HepG2 (cell line): ENCODE data around the gene TFG. TPM values are rescaled to one million over a fixed set of nuclear protein-coding genes. Genes with fewer than 3 reads are reported as not detected.

Experiments used
- ATAC-seq: fragments of 200-7000 bp; cut with Tn5 transposase; 3 replicates; pipeline ENCODE4 v1.9.1; 2020; ENCODE audit warnings: mild to moderate bottlenecking, moderate library complexity
- BruUV-seq: library from RNA; stranded (reverse); fragments of 400-500 nt; replicated peaks from 2 replicates; lab custom pipeline; 2021; lab: Mats Ljungman, UMichigan
- CTCF ChIA-PET: fragments of 300-600 bp; formaldehyde crosslinking; extraction: SDS; loops from one replicate; lab custom pipeline; 2021; ENCODE audit warnings: low total read pairs, inconsistent platforms, low intra/inter-chr PET ratio; lab: Yijun Ruan, JAX
- POLR2A ChIA-PET: fragments of 350-600 bp; sonication (Branson Sonifier 250); formaldehyde crosslinking; loops from one replicate; lab custom pipeline; 2020; ENCODE audit warnings: antibody characterized with exemption, inconsistent platforms; lab: Yijun Ruan, JAX
- DNase-seq: peaks from one replicate; pipeline ENCODE4 v3.0.0-alpha.2; 2015; ENCODE audit warnings: low spot score
- FAIRE-seq: peaks from 3 replicates; lab custom pipeline; 2011; peaks lifted over from hg19 to GRCh38; lab: Jason Lieb, UNC
- H2AFZ ChIP-seq: one replicate; pipeline ENCODE4 v1.6.1; 2011; ENCODE audit warnings: low read length, inconsistent platforms
- H3K27ac ChIP-seq: fragments of 300-600 bp; 3 replicates; pipeline ENCODE4 v1.8.0; 2011; ENCODE audit warnings: mixed run types, mild to moderate bottlenecking, mixed read lengths, low read length, inconsistent platforms; ENCODE audit not compliant: insufficient read depth; ENCODE audit errors: extremely low read length
- H3K27me3 ChIP-seq, 2 experiments: fragments of 200-600 bp in 1 of 2; 2 replicates in 1 of 2; 3 replicates in 1 of 2; pipeline versions ENCODE4 v1.6.0 to v1.8.0; 2011; ENCODE audit warnings: low read length in 2 of 2, mild to moderate bottlenecking in 2 of 2, moderate library complexity in 2 of 2, inconsistent platforms in 1 of 2; ENCODE audit not compliant: insufficient read depth in 2 of 2, control insufficient read depth in 1 of 2
- H3K36me3 ChIP-seq, 2 experiments: fragments of 200-600 bp in 1 of 2; replicated peaks in 1 of 2; 2 replicates in 1 of 2; 3 replicates in 1 of 2; pipeline versions ENCODE4 v1.5.1 to v1.8.0; 2011; ENCODE audit warnings: low read length in 2 of 2, inconsistent platforms in 1 of 2; ENCODE audit not compliant: insufficient read depth in 2 of 2, control insufficient read depth in 1 of 2
- H3K4me1 ChIP-seq: 2 replicates; pipeline ENCODE4 v1.5.1; 2012; ENCODE audit warnings: low read length, inconsistent platforms; ENCODE audit not compliant: insufficient read depth
- H3K4me2 ChIP-seq: 2 replicates; pipeline ENCODE4 v1.6.0; 2011; ENCODE audit warnings: low read depth, low read length, inconsistent platforms
- H3K4me3 ChIP-seq, 3 experiments: fragments of 200-600 bp in 1 of 3; sonication (generic), shearing (Covaris generic) in 1 of 3; replicated peaks in 1 of 3; 2 replicates each; pipeline ENCODE4 v1.5.1; 2011 to 2016; ENCODE audit warnings: low read length in 3 of 3, inconsistent platforms in 2 of 3, low read depth in 2 of 3, mild to moderate bottlenecking in 2 of 3, control low read depth in 1 of 3, mixed read lengths in 1 of 3; ENCODE audit not compliant: insufficient read depth in 1 of 3
- H3K79me2 ChIP-seq: one replicate; pipeline ENCODE4 v1.6.1; 2011; ENCODE audit warnings: low read length, inconsistent platforms; ENCODE audit not compliant: insufficient read depth
- H3K9ac ChIP-seq: 2 replicates; pipeline ENCODE4 v1.6.0; 2011; ENCODE audit warnings: mild to moderate bottlenecking, low read depth, low read length, inconsistent platforms; ENCODE audit not compliant: insufficient read depth
- H3K9me3 ChIP-seq: 2 replicates; pipeline ENCODE4 v1.5.1; 2012; ENCODE audit warnings: mild to moderate bottlenecking, low read length
- H4K20me1 ChIP-seq: 2 replicates; pipeline ENCODE4 v1.6.0; 2011; ENCODE audit warnings: inconsistent platforms, mild to moderate bottlenecking, low read length, moderate library complexity; ENCODE audit not compliant: insufficient read depth
- GPBP1L1 ChIP-seq: sonication (generic); formaldehyde crosslinking; IDR thresholded peaks from 2 replicates; pipeline ENCODE4 v1.5.0; 2020; ENCODE audit warnings: mild to moderate bottlenecking, missing genetic modification reagents
- HIC2 ChIP-seq: sonication (generic); formaldehyde crosslinking; IDR thresholded peaks from 2 replicates; pipeline ENCODE4 v1.9.0; 2022; ENCODE audit warnings: low read depth, missing genetic modification reagents
- HNF4G ChIP-seq, 2 experiments: sonication (generic) in 1 of 2; formaldehyde crosslinking in 1 of 2; IDR thresholded peaks; 2 replicates each; pipeline versions ENCODE4 v1.4.0 to v1.6.1; 2011 to 2020; ENCODE audit warnings: borderline replicate concordance in 2 of 2, low read depth in 2 of 2, mild to moderate bottlenecking in 2 of 2, low read length in 1 of 2, missing genetic modification reagents in 1 of 2, moderate library complexity in 1 of 2
- ISL2 ChIP-seq: sonication (generic); formaldehyde crosslinking; IDR thresholded peaks from 2 replicates; pipeline ENCODE4 v1.5.0; 2020; ENCODE audit warnings: missing genetic modification reagents
- MED1 ChIP-seq: sonication (generic); formaldehyde crosslinking; IDR thresholded peaks from 2 replicates; pipeline ENCODE4 v1.4.0; 2020; ENCODE audit warnings: missing genetic modification reagents
- MEF2D ChIP-seq: sonication (generic); formaldehyde crosslinking; IDR thresholded peaks from 2 replicates; pipeline ENCODE4 v1.5.1; 2020; ENCODE audit warnings: mild to moderate bottlenecking, missing genetic modification reagents
- MNT ChIP-seq: fragments of 450-650 bp; IDR thresholded peaks from 2 replicates; pipeline ENCODE4 v1.6.1; 2016
- PAF1 ChIP-seq: IDR thresholded peaks from 2 replicates; pipeline ENCODE4 v1.6.1; 2016; ENCODE audit warnings: missing genetic modification reagents, missing compliant biosample characterization
- REL ChIP-seq: sonication (generic); formaldehyde crosslinking; conservative IDR thresholded peaks from 2 replicates; pipeline ENCODE4 v1.8.0; 2022; ENCODE audit warnings: mild to moderate bottlenecking, missing genetic modification reagents, moderate library complexity
- SKI ChIP-seq: fragments of 450-650 bp; IDR thresholded peaks from one replicate; pipeline ENCODE4 v1.6.1; 2018; ENCODE audit warnings: mild to moderate bottlenecking; ENCODE audit not compliant: partially characterized antibody
- SRSF9 ChIP-seq: fragments of 200-400 bp; formaldehyde crosslinking; IDR thresholded peaks from 2 replicates; pipeline ENCODE4 v1.6.1; 2018; ENCODE audit warnings: borderline replicate concordance, mild to moderate bottlenecking, low read depth, low read length; ENCODE audit not compliant: insufficient read depth, poor library complexity, severe bottlenecking
- TEAD2 ChIP-seq: sonication (generic); formaldehyde crosslinking; IDR thresholded peaks from 2 replicates; pipeline ENCODE4 v1.9.0; 2021; ENCODE audit warnings: missing genetic modification reagents
- U2AF2 ChIP-seq: fragments of 200-400 bp; formaldehyde crosslinking; IDR thresholded peaks from 2 replicates; pipeline ENCODE4 v1.6.1; 2017; ENCODE audit warnings: low read depth, mild to moderate bottlenecking, low read length
- ZBTB2 ChIP-seq: sonication (generic); formaldehyde crosslinking; IDR thresholded peaks from 2 replicates; pipeline ENCODE4 v1.8.0; 2022; ENCODE audit warnings: low read depth, missing genetic modification reagents
- ZNF264 ChIP-seq: sonication (generic); formaldehyde crosslinking; IDR thresholded peaks from 2 replicates; pipeline ENCODE4 v1.4.0; 2020; ENCODE audit warnings: missing genetic modification reagents
- ZNF350 ChIP-seq: sonication (generic); formaldehyde crosslinking; IDR thresholded peaks from 2 replicates; pipeline ENCODE4 v1.4.0; 2020; ENCODE audit warnings: mild to moderate bottlenecking, low read depth, missing genetic modification reagents, borderline replicate concordance
- ZNF543 ChIP-seq: sonication (generic); formaldehyde crosslinking; IDR thresholded peaks from 2 replicates; pipeline ENCODE4 v1.4.0; 2020; ENCODE audit warnings: mild to moderate bottlenecking, missing genetic modification reagents
- ZNF761 ChIP-seq: sonication (generic); formaldehyde crosslinking; conservative IDR thresholded peaks from 2 replicates; pipeline ENCODE4 v1.4.0; 2020; ENCODE audit warnings: mild to moderate bottlenecking, missing genetic modification reagents
- WGBS: methylation state at CpG from one replicate; pipeline ENCODE4 v1.1.6; 2017; ENCODE audit warnings: low lambda C conversion rate; 5-methylcytosine and 5-hydroxymethylcytosine counted together
- in situ Hi-C: cut with HindIII; loops from 2 replicates; pipeline ENCODE4 v1.10.0; 2017; ENCODE audit warnings: low pct_unique_long_range_greater_than_20kb; ENCODE audit not compliant: extremely low pct_ligation_motif_present
- intact Hi-C: fragments of 100-400 bp; cut with micrococcal nuclease; formaldehyde crosslinking; loops from one replicate; pipeline ENCODE4 v1.10.0; 2022; ENCODE audit not compliant: unreplicated experiment
- polyA plus RNA-seq, 8 experiments: library from polyadenylated mRNA; depleted of rRNA in 3 of 8; stranded (reverse) in 7 of 8; unstranded in 1 of 8; fragments of >200 nt; fragmentation: Illumina TruSeq in 4 of 8; extraction: Trizol in 4 of 8; gene quantifications; 2 replicates each; pipeline versions ENCODE4 v1.2.1 to v1.2.3, GENCODE V29; 2011 to 2016; ENCODE audit warnings: low read depth in 4 of 8, missing spikeins in 1 of 8, mixed read lengths in 1 of 8; ENCODE audit not compliant: insufficient read depth in 1 of 8
- total RNA-seq, 5 experiments: library from RNA; depleted of rRNA; stranded (reverse); fragments of >200 nt; fragmentation: Illumina TruSeq; extraction: Trizol; gene quantifications; 2 replicates each; pipeline ENCODE4 v1.2.3, GENCODE V29; 2016; ENCODE audit warnings: low read depth in 1 of 5

The TFG gene
- total and polyA plus RNA-seq, 2 of the 13 experiments (the other 11 are each of a cell fraction or from before 2014, with no cell fraction given): 53.6 to 71.7 TPM

- no peak for TF ChIP-seq HIC2 (CRISPR knock-in tag)
- TF ChIP-seq HNF4G (IDR thresholded peaks at IDR 0.05; ENCODE audit: borderline replicate concordance, low read depth, low read length): no peak
- TF ChIP-seq HNF4G (CRISPR knock-in tag; IDR thresholded peaks at IDR 0.05; ENCODE audit: borderline replicate concordance, low read depth): no peak
Observed at GRCh38 chr3:100746092-100746491, 36.8 kb downstream of the TFG start (continued).

GRCh38 chr3:100748220-100748619 is 38.9 kb downstream of the TFG start:
- Histone ChIP-seq H3K9me3 (no peaks in the 10 kb centered on the region), H3K27ac (no peak overlapping the region), H3K4me3 (no peak overlapping the region), H2AFZ (no peak overlapping the region), H3K27me3 (no peaks in the 10 kb centered on the region), H3K9ac (no peak overlapping the region), H3K4me1 (no peaks in the 10 kb centered on the region), H3K4me2 (no peak overlapping the region), H3K79me2 (no peaks in the 10 kb centered on the region), H4K20me1 (no peaks in the 10 kb centered on the region; the same call in 1 of the 2 replicates), H3K36me3 (peaks cover 9 to 76% of the 10 kb centered on the region in 2 experiments)
- ChIA-PET POLR2A (no interaction called here), CTCF (no interaction called here)
- no peak; the same call in 2 of the 3 replicates for ATAC-seq
- DNase-seq: no peak
- in situ Hi-C loops: no loop called here
- FAIRE-seq: no peak
- intact Hi-C loops: no loop called here
- no TSS peak for BruUV-seq
- WGBS: over 99% methylated on average over 6 of the region's 6 CpGs
- TF ChIP-seq ISL2 (CRISPR knock-in tag) (no peak), REL (no peak), MEF2D (CRISPR knock-in tag) (no peak), ZNF761 (no peak), MED1 (CRISPR knock-in tag) (no peak), ZNF264 (no peak), SKI (no peak), GPBP1L1 (CRISPR knock-in tag) (no peak), ZBTB2 (CRISPR knock-in tag) (no peak), U2AF2 (no peak), TEAD2 (no peak), ZNF350 (CRISPR knock-in tag) (no peak), ZNF543 (CRISPR knock-in tag) (no peak), MNT (no peak), PAF1 (no peak), SRSF9 (no peak)
